GM12874 (cell line): Measurements from ENCODE around the gene SFTA2.

ENCODE experiments used
- CTCF ChIP-seq: IDR thresholded peaks from 2 replicates; pipeline ENCODE4 v1.5.1; 2011; ENCODE audit warnings: low read depth, mild to moderate bottlenecking, control low read depth, low read length, moderate library complexity; ENCODE audit not compliant: insufficient read depth

The SFTA2 gene

DNA sequence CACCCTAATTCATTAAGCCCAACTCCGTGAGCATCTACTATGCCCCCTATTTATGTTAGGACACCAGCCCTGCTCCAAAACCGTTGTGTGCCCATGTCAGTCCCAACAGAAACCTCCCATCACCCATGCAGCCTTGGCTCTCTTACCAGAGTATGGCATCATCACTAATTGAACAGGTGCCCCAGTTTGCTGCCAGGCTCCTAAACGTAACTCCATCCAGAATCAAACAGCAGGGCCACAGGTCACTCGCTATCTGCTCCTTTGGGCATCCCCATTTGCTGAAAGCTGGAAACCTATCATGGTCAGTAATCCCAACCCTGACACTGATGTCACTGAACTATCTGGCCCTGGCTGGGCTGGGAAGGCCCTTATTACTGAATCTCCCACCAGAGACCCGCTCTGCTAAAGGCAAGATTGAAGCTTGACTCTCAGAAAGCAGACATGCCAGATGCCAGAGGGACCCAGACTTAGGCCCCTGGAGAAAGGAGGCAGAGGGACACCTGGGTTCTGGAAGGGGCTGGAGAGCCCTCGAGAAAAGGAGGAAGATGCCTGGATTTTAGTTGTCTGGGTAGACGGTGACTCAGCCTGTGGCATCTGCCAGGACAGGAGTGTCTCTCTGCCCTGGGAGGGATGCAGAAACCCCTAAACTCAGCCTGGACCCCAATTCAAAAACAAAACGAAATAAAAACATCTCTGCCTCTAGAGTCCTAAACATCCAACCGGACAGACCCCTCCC lies 22.8 kb upstream of the SFTA2 start:
- no peak for TF ChIP-seq CTCF

- TF ChIP-seq CTCF = no peak
Observed at GRCh38 chr6:30951907-30952469, 20.0 kb upstream of the SFTA2 start.

DNA sequence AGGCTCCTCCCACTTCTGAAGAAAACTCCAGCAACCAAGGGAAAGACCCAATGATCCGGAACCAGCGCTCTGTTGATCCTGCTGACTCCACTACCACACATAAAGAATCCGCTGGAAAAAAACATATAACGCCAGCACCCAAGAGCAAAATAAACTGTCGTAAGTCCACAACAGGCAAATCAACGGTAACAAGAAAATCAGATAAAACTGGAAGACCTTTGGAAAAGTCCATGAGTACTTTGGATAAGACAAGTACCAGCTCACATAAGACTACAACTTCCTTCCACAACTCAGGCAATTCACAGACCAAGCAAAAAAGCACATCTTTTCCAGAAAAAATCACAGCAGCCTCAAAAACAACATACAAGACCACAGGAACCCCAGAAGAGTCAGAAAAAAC lies 16.8 kb upstream of the SFTA2 start:
- TF ChIP-seq CTCF = no peak

DNA sequence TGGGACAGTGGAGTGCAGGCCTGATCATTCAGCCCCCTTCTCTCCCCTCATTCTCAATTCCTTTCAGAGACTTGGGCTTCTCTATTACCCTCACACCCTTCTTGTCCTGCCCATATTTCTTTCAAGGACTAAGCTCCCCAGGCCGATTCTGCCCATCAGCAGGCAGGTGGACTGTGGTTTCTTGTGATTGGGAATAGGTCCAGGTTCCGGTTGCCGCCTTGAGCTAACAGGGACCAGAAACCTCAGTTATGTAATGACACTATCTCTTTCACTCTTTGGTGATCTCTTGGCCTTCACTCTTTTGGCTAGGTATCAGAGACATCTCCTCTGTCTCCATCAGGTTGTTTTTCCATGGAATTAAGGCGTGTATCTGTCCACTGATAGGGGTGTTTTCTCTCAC lies 15.3 kb upstream of the SFTA2 start:
- no peak for TF ChIP-seq CTCF

- no peak for TF ChIP-seq CTCF
Observed at GRCh38 chr6:30945281-30945680, 13.3 kb upstream of the SFTA2 start.

GRCh38 chr6:30944051-30944450 lies 12.1 kb upstream of the SFTA2 start:
- TF ChIP-seq CTCF = no peak

GRCh38 chr6:30942338-30943060 lies 10.5 kb upstream of the SFTA2 start:
- TF ChIP-seq CTCF = no peak
